KMS-11 (cell line): ENCODE results near the gene CTNS.

ENCODE experiments used
- H2AFZ ChIP-seq: fragments of 200-600 bp; sonication (generic); 2 replicates; pipeline ENCODE4 v1.6.1; 2016; ENCODE audit warnings: antibody characterized with exemption, mixed run types, low read depth
- H3K27ac ChIP-seq: fragments of 200-600 bp; sonication (generic); 2 replicates; pipeline ENCODE4 v1.6.1; 2016; ENCODE audit warnings: mild to moderate bottlenecking, mixed run types
- H3K27me3 ChIP-seq: fragments of 200-600 bp; sonication (generic); 2 replicates; pipeline ENCODE4 v1.6.1; 2017; ENCODE audit warnings: mild to moderate bottlenecking, low read depth, mixed run types, moderate library complexity; ENCODE audit not compliant: insufficient read depth
- H3K36me3 ChIP-seq: fragments of 200-600 bp; sonication (generic); 2 replicates; pipeline ENCODE4 v1.6.1; 2017; ENCODE audit warnings: mild to moderate bottlenecking, mixed run types; ENCODE audit not compliant: insufficient read depth
- H3K4me1 ChIP-seq: fragments of 200-600 bp; sonication (generic); 2 replicates; pipeline ENCODE4 v1.6.1; 2016; ENCODE audit warnings: mild to moderate bottlenecking, low read depth, mixed run types; ENCODE audit not compliant: poor library complexity, severe bottlenecking
- H3K4me2 ChIP-seq: fragments of 200-600 bp; sonication (generic); 2 replicates; pipeline ENCODE4 v1.7.0; 2016; ENCODE audit warnings: mild to moderate bottlenecking, mixed run types
- H3K4me3 ChIP-seq: fragments of 200-600 bp; sonication (generic); IDR thresholded peaks from 2 replicates; pipeline ENCODE4 v1.6.1; 2017; ENCODE audit warnings: low read depth, low read length, mixed read lengths; ENCODE audit not compliant: insufficient read depth
- H3K79me2 ChIP-seq: fragments of 200-600 bp; sonication (generic); 2 replicates; pipeline ENCODE4 v1.6.1; 2016; ENCODE audit warnings: low read depth, mixed run types; ENCODE audit not compliant: insufficient read depth
- H3K9ac ChIP-seq: fragments of 200-600 bp; sonication (generic); 2 replicates; pipeline ENCODE4 v1.6.1; 2016; ENCODE audit warnings: mild to moderate bottlenecking, mixed run types
- H4K20me1 ChIP-seq: fragments of 200-600 bp; sonication (generic); 2 replicates; pipeline ENCODE4 v1.6.1; 2016; ENCODE audit warnings: mild to moderate bottlenecking, mixed run types; ENCODE audit not compliant: insufficient read depth
- TF ChIP-seq, protein P1 (sequence below): fragments of 200-600 bp; sonication (generic); conservative IDR thresholded peaks from 2 replicates; pipeline ENCODE4 v1.6.1; 2017; ENCODE audit warnings: low read depth, mild to moderate bottlenecking, antibody characterized with exemption, low read length, moderate library complexity, mixed read lengths

Gene CTNS

GRCh38 chr17:3660311-3660891 is 23.8 kb downstream of the CTNS start:
- Histone ChIP-seq H3K4me1 (no peaks in the 10 kb centered on the region), H4K20me1 (no peaks in the 10 kb centered on the region), H3K9ac (no peak overlapping the region), H2AFZ (no peak overlapping the region), H3K4me2 (no peak overlapping the region), H3K36me3 (no peaks in the 10 kb centered on the region), H3K27me3 (no peaks in the 10 kb centered on the region), H3K27ac (no peak overlapping the region), H3K4me3 (no peak overlapping the region), H3K79me2 (no peaks in the 10 kb centered on the region)
- TF ChIP-seq, protein P1, sequence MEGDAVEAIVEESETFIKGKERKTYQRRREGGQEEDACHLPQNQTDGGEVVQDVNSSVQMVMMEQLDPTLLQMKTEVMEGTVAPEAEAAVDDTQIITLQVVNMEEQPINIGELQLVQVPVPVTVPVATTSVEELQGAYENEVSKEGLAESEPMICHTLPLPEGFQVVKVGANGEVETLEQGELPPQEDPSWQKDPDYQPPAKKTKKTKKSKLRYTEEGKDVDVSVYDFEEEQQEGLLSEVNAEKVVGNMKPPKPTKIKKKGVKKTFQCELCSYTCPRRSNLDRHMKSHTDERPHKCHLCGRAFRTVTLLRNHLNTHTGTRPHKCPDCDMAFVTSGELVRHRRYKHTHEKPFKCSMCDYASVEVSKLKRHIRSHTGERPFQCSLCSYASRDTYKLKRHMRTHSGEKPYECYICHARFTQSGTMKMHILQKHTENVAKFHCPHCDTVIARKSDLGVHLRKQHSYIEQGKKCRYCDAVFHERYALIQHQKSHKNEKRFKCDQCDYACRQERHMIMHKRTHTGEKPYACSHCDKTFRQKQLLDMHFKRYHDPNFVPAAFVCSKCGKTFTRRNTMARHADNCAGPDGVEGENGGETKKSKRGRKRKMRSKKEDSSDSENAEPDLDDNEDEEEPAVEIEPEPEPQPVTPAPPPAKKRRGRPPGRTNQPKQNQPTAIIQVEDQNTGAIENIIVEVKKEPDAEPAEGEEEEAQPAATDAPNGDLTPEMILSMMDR = no peak

GRCh38 chr17:3663102-3664011 is 26.8 kb downstream of the CTNS start:
- Histone ChIP-seq H3K79me2 (no peaks in the 10 kb centered on the region), H3K4me3 (no peak overlapping the region), H3K4me1 (peaks cover 5% of the 10 kb centered on the region), H2AFZ (no peak overlapping the region), H4K20me1 (no peaks in the 10 kb centered on the region), H3K4me2 (no peak overlapping the region), H3K9ac (no peak overlapping the region), H3K27me3 (no peaks in the 10 kb centered on the region), H3K36me3 (no peaks in the 10 kb centered on the region), H3K27ac (no peak overlapping the region)
- TF ChIP-seq, protein P1 = no peak

- TF ChIP-seq, protein P1 = no peak
- no peak overlapping the region for H3K4me2 ChIP-seq
- no peak overlapping the region for H2AFZ ChIP-seq
- H3K4me1 ChIP-seq = peaks cover 11% of the 10 kb centered on the region
- peaks cover 19% of the 10 kb centered on the region for H3K79me2 ChIP-seq
- H3K36me3 ChIP-seq = no peaks in the 10 kb centered on the region
- no peaks in the 10 kb centered on the region for H4K20me1 ChIP-seq
- H3K4me3 ChIP-seq = no peak overlapping the region
- H3K9ac ChIP-seq = no peak overlapping the region
- no peaks in the 10 kb centered on the region for H3K27me3 ChIP-seq
- H3K27ac ChIP-seq = no peak overlapping the region
These were observed 29.3 kb downstream of the CTNS start for GRCh38 chr17:3665834-3666233.

DNA sequence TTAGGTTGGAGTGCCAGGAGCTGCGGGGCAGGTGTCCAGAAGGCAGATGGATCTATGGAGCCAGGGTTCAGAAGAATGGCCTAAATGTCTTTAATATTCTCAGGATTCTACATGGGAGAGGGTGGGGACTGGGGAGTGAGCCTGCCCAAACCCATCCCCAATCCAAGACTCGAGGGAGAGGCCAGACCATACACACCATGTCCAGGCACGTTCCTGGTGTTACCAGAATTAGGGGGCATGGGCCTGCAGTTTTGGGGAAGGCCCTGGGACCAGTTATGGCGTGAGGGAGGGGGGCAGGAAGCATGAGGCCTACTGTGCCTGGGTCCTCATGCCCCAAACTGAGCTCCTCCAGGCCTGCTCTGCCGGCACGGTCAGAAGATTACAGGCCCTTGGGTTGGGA is 30.0 kb downstream of the CTNS start:
- Histone ChIP-seq H3K4me3 (no peak overlapping the region), H3K79me2 (peaks cover 21% of the 10 kb centered on the region), H3K4me1 (peaks cover 11% of the 10 kb centered on the region), H3K36me3 (no peaks in the 10 kb centered on the region), H3K27me3 (no peaks in the 10 kb centered on the region), H3K9ac (no peak overlapping the region), H4K20me1 (no peaks in the 10 kb centered on the region), H3K27ac (no peak overlapping the region), H2AFZ (no peak overlapping the region), H3K4me2 (no peak overlapping the region)
- TF ChIP-seq, protein P1 = no peak
